ENCODE data around the gene TPBGL.
"Not testable (repeated sequence)": the region's sequence is repeated elsewhere in the genome, so short reads cannot be mapped to it uniquely, and the experiment has no call there.

Gene TPBGL

GRCh38 chr11:75267171-75267970, 26.8 kb downstream of the TPBGL start:
- no peak for DNase-seq
- TF ChIP-seq GATA1 (IDR thresholded peaks at IDR 0.05; ENCODE audit: low read depth, low read length) (no peak), POLR2A (IDR thresholded peaks at IDR 0.05; ENCODE audit: low read length) (no peak)

GRCh38 chr11:75268626-75269366, 28.2 kb downstream of the TPBGL start:
- TF ChIP-seq GATA1 (IDR thresholded peaks at IDR 0.05; ENCODE audit: low read depth, low read length): no peak
- TF ChIP-seq POLR2A (IDR thresholded peaks at IDR 0.05; ENCODE audit: low read length): no peak
- DNase-seq: no peak

GRCh38 chr11:75269367-75269660, 28.7 kb downstream of the TPBGL start:
- TF ChIP-seq GATA1 (IDR thresholded peaks at IDR 0.05; ENCODE audit: low read depth, low read length) (no peak), POLR2A (IDR thresholded peaks at IDR 0.05; ENCODE audit: low read length) (no peak)
- DNase-seq: no peak

GRCh38 chr11:75269896-75270295, 29.3 kb downstream of the TPBGL start:
- no peak for DNase-seq
- TF ChIP-seq GATA1 (IDR thresholded peaks at IDR 0.05; ENCODE audit: low read depth, low read length): no peak
- no peak for TF ChIP-seq POLR2A (IDR thresholded peaks at IDR 0.05; ENCODE audit: low read length)

GRCh38 chr11:75270896-75271418, 30.4 kb downstream of the TPBGL start:
- peak; percentile 14 to 43 for DNase-seq
- TF ChIP-seq GATA1 (IDR thresholded peaks at IDR 0.05; ENCODE audit: low read depth, low read length): no peak
- TF ChIP-seq POLR2A (IDR thresholded peaks at IDR 0.05; ENCODE audit: low read length): no peak

GRCh38 chr11:75271730-75272129, 31.2 kb downstream of the TPBGL start:
- TF ChIP-seq POLR2A (IDR thresholded peaks at IDR 0.05; ENCODE audit: low read length) (no peak), GATA1 (IDR thresholded peaks at IDR 0.05; ENCODE audit: low read depth, low read length) (no peak)
- no peak for DNase-seq

- TF ChIP-seq GATA1 (IDR thresholded peaks at IDR 0.05; ENCODE audit: low read depth, low read length) (no peak), POLR2A (IDR thresholded peaks at IDR 0.05; ENCODE audit: low read length) (no peak)
- no peak for DNase-seq
Measured at GRCh38 chr11:75272391-75272790, 31.8 kb downstream of the TPBGL start.

- TF ChIP-seq POLR2A (IDR thresholded peaks at IDR 0.05; ENCODE audit: low read length): no peak
- no peak for TF ChIP-seq GATA1 (IDR thresholded peaks at IDR 0.05; ENCODE audit: low read depth, low read length)
- DNase-seq: no peak
Measured at GRCh38 chr11:75272821-75273301, 32.3 kb downstream of the TPBGL start.

GRCh38 chr11:75273411-75274391, 33.1 kb downstream of the TPBGL start:
- TF ChIP-seq GATA1 (IDR thresholded peaks at IDR 0.05; ENCODE audit: low read depth, low read length) (no peak), POLR2A (IDR thresholded peaks at IDR 0.05; ENCODE audit: low read length) (no peak)
- DNase-seq: no peak

- not testable (repeated sequence) for DNase-seq
Measured at GRCh38 chr11:75274716-75275115, 34.1 kb downstream of the TPBGL start.

- no peak for DNase-seq
- TF ChIP-seq GATA1 (IDR thresholded peaks at IDR 0.05; ENCODE audit: low read depth, low read length) (no peak), POLR2A (IDR thresholded peaks at IDR 0.05; ENCODE audit: low read length) (no peak)
Measured at GRCh38 chr11:75275581-75275980, 35.0 kb downstream of the TPBGL start.

- no peak for DNase-seq
- no peak for TF ChIP-seq POLR2A (IDR thresholded peaks at IDR 0.05; ENCODE audit: low read length)
- TF ChIP-seq GATA1 (IDR thresholded peaks at IDR 0.05; ENCODE audit: low read depth, low read length): no peak
Measured at GRCh38 chr11:75276186-75276585, 35.6 kb downstream of the TPBGL start.

GRCh38 chr11:75276686-75277085, 36.1 kb downstream of the TPBGL start:
- TF ChIP-seq GATA1 (IDR thresholded peaks at IDR 0.05; ENCODE audit: low read depth, low read length) (no peak), POLR2A (IDR thresholded peaks at IDR 0.05; ENCODE audit: low read length) (no peak)

More at GRCh38 chr11:75276686-75277085, 36.1 kb downstream of the TPBGL start:
- no peak for DNase-seq
